ENCODE measurements around the gene FCN2.

Gene FCN2

GRCh38 chr9:134919303-134919702 lies 38.7 kb downstream of the FCN2 start:
- TF ChIP-seq, protein P1, sequence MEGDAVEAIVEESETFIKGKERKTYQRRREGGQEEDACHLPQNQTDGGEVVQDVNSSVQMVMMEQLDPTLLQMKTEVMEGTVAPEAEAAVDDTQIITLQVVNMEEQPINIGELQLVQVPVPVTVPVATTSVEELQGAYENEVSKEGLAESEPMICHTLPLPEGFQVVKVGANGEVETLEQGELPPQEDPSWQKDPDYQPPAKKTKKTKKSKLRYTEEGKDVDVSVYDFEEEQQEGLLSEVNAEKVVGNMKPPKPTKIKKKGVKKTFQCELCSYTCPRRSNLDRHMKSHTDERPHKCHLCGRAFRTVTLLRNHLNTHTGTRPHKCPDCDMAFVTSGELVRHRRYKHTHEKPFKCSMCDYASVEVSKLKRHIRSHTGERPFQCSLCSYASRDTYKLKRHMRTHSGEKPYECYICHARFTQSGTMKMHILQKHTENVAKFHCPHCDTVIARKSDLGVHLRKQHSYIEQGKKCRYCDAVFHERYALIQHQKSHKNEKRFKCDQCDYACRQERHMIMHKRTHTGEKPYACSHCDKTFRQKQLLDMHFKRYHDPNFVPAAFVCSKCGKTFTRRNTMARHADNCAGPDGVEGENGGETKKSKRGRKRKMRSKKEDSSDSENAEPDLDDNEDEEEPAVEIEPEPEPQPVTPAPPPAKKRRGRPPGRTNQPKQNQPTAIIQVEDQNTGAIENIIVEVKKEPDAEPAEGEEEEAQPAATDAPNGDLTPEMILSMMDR (IDR thresholded peaks at IDR 0.05) = no peak
- DNase-seq (ENCODE audit: low spot score) = peak; percentile 35
- H3K27ac ChIP-seq = no peak overlapping the region
- H3K4me3 ChIP-seq = no peak overlapping the region

- TF ChIP-seq, protein P1 (IDR thresholded peaks at IDR 0.05) = no peak
- Histone ChIP-seq H3K4me3 (no peak overlapping the region), H3K27ac (no peak overlapping the region)
- peak; percentile 72 for DNase-seq (ENCODE audit: low spot score)
Measured at GRCh38 chr9:134922066-134922931, 41.7 kb downstream of the FCN2 start.

- Histone ChIP-seq H3K27ac (no peak overlapping the region), H3K4me3 (no peak overlapping the region)
- peak; percentile 57 for DNase-seq (ENCODE audit: low spot score)
- TF ChIP-seq, protein P1 (IDR thresholded peaks at IDR 0.05) = no peak
Measured at GRCh38 chr9:134922932-134923240, 42.3 kb downstream of the FCN2 start.

GRCh38 chr9:134923466-134923865 lies 42.9 kb downstream of the FCN2 start:
- Histone ChIP-seq H3K4me3 (no peak overlapping the region), H3K27ac (no peak overlapping the region)
- TF ChIP-seq, protein P1 (IDR thresholded peaks at IDR 0.05) = no peak
- DNase-seq (ENCODE audit: low spot score) = peak; percentile 66

GRCh38 chr9:134925011-134925511 lies 44.5 kb downstream of the FCN2 start:
- Histone ChIP-seq H3K27ac (no peak overlapping the region), H3K4me3 (no peak overlapping the region)
- TF ChIP-seq, protein P1 (IDR thresholded peaks at IDR 0.05) = no peak
- peak; percentile 38 for DNase-seq (ENCODE audit: low spot score)

GRCh38 chr9:134928436-134929192 lies 48.0 kb downstream of the FCN2 start:
- TF ChIP-seq, protein P1 (IDR thresholded peaks at IDR 0.05) = no peak
- no peak for DNase-seq (ENCODE audit: low spot score)
- Histone ChIP-seq H3K27ac (peak overlapping the region in 1 of 2 donors; percentile 41), H3K4me3 (no peak overlapping the region)

All from coronary artery (tissue), 2 donors.